AG09309 (cell line): Measurements from ENCODE around the gene ZBBX.

Source experiments
- DNase-seq: peaks from one replicate; pipeline ENCODE4 v3.0.0-alpha.2; 2010; ENCODE audit warnings: low read depth
- H3K4me3 ChIP-seq: 2 replicates; pipeline ENCODE4 v1.5.1; 2011; ENCODE audit warnings: mild to moderate bottlenecking, low read depth, low read length, moderate library complexity; ENCODE audit not compliant: control insufficient read depth
- TF ChIP-seq, protein P1 (sequence below): IDR thresholded peaks from 2 replicates; pipeline ENCODE4 v1.5.1; 2011; ENCODE audit warnings: mild to moderate bottlenecking, low read depth, low read length, inconsistent platforms; ENCODE audit not compliant: insufficient read depth, control insufficient read depth; ENCODE audit errors: missing control alignments

Gene ZBBX

DNA sequence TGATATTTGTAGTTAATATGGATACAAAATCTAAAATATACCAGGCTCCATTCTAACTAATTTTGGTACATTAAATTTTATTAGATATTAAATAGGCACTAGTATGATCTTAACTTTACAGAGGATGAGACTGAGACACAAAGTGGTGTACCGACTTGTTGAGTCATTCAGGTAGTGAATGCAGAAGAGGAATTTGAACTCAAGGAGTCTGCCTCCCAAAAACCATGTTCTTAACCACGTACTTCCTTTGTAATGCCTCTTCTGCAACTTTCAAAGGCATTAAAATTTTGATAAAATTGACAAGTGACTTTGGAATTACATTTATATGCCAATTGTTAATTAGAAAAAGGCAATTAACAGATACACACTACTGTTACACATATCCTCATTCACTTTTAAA, 61.8 kb downstream of the ZBBX start:
- no peak for DNase-seq
- TF ChIP-seq, protein P1, sequence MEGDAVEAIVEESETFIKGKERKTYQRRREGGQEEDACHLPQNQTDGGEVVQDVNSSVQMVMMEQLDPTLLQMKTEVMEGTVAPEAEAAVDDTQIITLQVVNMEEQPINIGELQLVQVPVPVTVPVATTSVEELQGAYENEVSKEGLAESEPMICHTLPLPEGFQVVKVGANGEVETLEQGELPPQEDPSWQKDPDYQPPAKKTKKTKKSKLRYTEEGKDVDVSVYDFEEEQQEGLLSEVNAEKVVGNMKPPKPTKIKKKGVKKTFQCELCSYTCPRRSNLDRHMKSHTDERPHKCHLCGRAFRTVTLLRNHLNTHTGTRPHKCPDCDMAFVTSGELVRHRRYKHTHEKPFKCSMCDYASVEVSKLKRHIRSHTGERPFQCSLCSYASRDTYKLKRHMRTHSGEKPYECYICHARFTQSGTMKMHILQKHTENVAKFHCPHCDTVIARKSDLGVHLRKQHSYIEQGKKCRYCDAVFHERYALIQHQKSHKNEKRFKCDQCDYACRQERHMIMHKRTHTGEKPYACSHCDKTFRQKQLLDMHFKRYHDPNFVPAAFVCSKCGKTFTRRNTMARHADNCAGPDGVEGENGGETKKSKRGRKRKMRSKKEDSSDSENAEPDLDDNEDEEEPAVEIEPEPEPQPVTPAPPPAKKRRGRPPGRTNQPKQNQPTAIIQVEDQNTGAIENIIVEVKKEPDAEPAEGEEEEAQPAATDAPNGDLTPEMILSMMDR, result no peak
- H3K4me3 ChIP-seq, result no peak overlapping the region

DNA sequence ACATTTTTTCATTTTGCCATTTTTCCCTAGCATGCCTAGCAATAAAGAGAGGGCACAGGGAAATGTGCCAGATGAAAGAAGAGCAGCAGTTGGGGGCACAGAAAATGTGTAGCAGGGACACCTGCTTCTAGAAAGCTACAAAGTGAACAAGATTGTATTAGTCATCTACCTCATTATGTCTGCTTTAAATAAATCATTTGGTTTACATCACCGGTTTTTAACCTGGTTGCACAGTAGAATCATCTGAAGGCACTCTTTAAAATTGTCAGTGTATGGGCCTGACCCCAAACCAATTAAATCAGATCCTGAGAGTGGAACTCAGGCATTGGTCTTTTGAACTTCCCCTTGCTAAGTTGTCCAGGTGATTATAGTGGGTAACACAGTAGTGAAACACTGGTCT, 73.8 kb downstream of the ZBBX start:
- TF ChIP-seq, protein P1, result no peak
- no peak for DNase-seq
- H3K4me3 ChIP-seq, result no peak overlapping the region

DNA sequence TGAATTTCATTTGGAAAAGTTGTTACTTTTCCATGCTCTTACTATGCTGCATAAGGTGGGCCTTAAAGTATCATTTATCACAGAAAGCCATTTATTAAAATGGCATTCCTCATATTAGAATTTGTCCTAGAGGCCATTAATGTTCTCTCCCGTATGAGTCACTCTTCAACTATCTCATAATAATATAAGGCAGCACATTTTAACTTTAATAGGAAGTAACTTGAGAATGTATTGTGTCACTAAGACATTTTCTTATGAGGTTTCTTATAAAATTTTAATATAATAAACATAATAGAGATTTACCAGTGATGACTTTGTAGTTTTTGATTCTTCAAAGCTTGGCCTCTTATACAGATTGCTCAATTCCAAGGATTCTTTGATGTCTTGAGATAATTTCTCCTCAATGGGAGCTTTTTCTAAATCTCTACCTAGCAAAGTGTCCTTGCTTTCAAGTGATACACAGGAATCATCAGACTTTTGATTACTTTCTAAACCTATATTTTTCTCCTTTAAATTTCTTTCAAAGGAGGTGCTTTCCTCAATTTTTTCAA, 74.7 kb downstream of the ZBBX start:
- TF ChIP-seq, protein P1, result no peak
- DNase-seq, result no peak
- no peak overlapping the region for H3K4me3 ChIP-seq

DNA sequence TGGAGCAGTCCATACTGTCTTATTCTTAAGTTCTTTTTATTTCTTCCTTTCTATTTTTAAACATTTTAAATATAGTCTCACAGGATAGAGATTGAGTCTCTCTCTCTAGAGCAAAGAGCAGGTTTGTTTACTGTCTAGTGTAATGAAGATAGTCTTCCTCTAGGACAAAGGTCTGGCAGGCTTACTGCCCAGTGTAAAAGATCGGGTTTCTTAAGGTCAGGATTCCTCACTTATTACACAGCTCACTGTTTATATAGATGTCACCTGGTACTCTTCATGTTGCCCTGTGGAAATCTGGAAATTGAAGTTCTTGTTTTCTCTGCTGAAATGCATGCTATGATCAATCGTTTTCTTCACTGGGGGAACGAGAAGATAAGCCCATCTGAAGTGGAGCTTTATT, 76.0 kb downstream of the ZBBX start:
- DNase-seq, result no peak

DNA sequence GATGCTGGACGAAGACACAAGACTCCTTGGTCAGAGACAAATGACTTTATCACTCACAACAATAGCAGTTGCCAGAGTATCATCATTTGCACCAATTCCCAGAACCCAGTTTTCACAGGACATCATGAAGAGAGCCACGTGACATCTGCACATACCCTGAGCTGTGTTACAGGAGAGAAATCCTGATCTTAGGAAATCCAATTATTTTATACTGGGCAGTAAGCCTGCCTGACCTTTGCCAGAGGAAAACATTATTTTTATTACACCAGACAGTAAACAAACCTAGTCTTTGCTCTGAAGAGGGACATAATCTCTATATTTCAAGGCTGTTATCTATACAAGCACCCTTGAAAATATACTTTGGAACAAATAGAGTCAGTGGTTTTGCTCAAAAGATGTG, 77.4 kb downstream of the ZBBX start:
- no peak for DNase-seq
- TF ChIP-seq, protein P1, result no peak
- no peak overlapping the region for H3K4me3 ChIP-seq

More for the DNA sequence above, 76.0 kb downstream of the ZBBX start:
- H3K4me3 ChIP-seq, result no peak overlapping the region
- TF ChIP-seq, protein P1, result no peak

DNA sequence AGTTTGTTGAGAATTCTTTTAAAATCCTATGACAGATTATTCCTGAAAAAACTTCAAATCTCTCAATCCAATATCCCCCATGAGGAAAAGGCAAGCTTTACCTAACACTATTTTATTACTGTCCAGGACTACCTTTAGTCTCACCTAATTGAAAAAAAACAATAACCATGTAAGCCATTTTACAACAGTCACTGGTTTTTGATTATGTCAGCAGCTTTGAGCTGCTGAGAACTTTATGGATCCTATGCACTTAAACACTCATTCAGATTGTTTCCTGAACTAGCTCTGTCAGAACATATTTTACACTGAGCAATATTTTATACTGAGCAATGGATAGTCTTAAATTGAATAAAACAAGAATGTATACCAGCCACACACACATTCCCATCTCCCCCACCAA, 79.9 kb downstream of the ZBBX start:
- TF ChIP-seq, protein P1, result no peak

DNA sequence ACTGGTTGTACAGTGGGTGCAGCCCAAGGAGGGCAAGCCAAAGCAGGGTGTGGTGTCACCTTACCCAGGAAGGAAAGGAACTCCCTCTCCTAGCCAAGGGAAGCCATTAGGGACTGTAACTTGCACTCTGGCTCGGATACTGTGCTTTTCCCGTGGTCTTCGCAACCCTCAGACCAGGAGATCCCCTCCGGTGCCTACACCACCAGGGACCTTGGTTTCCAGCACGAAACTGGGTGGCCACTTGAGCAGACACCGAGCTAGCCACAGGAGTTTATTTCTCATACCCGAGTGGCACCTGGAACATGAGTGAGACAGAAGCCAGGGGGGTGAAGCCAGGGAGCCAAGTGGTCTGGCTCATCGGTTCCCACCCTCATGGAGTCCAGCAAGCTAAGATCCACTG, 90.7 kb downstream of the ZBBX start:
- TF ChIP-seq, protein P1, result no peak
- DNase-seq, result no peak
- H3K4me3 ChIP-seq, result no peak overlapping the region

More for the DNA sequence above, 79.9 kb downstream of the ZBBX start:
- no peak for DNase-seq
- no peak overlapping the region for H3K4me3 ChIP-seq
